Central memory CD8-positive, alpha-beta T cell (primary cell): ENCODE results near the gene WDHD1.

Experiments used
- ATAC-seq: fragments of 150-1000 bp; cut with Tn5 transposase; replicated peaks from 2 replicates; pipeline ENCODE4 v1.10.0; 2022; ENCODE audit warnings: mild to moderate bottlenecking, moderate FRiP score, moderate number of reproducible peaks; ENCODE audit not compliant: poor library complexity, severe bottlenecking; ENCODE audit errors: extremely low read depth
- DNase-seq, 2 donors: peaks; one replicate each; pipeline ENCODE4 v3.0.0; 2021; ENCODE audit warnings: low spot score in 2 of 2
- H3K27ac Mint-ChIP-seq: one replicate; pipeline ENCODE4 v1.8.0; 2022; ENCODE audit warnings: low read depth, mild to moderate bottlenecking, moderate library complexity, mixed read lengths
- H3K27me3 Mint-ChIP-seq: one replicate; pipeline ENCODE4 v1.8.0; 2022; ENCODE audit warnings: mixed read lengths
- H3K36me3 Mint-ChIP-seq: one replicate; pipeline ENCODE4 v1.8.0; 2022; ENCODE audit warnings: mild to moderate bottlenecking, moderate library complexity, mixed read lengths; ENCODE audit not compliant: insufficient read depth
- H3K4me1 Mint-ChIP-seq: one replicate; pipeline ENCODE4 v1.8.0; 2022; ENCODE audit warnings: mixed read lengths
- H3K4me3 Mint-ChIP-seq: one replicate; pipeline ENCODE4 v1.8.0; 2022; ENCODE audit warnings: mild to moderate bottlenecking, moderate library complexity, mixed read lengths
- H3K9me3 Mint-ChIP-seq: one replicate; pipeline ENCODE4 v1.8.0; 2022; ENCODE audit warnings: mixed read lengths

Gene WDHD1

DNA sequence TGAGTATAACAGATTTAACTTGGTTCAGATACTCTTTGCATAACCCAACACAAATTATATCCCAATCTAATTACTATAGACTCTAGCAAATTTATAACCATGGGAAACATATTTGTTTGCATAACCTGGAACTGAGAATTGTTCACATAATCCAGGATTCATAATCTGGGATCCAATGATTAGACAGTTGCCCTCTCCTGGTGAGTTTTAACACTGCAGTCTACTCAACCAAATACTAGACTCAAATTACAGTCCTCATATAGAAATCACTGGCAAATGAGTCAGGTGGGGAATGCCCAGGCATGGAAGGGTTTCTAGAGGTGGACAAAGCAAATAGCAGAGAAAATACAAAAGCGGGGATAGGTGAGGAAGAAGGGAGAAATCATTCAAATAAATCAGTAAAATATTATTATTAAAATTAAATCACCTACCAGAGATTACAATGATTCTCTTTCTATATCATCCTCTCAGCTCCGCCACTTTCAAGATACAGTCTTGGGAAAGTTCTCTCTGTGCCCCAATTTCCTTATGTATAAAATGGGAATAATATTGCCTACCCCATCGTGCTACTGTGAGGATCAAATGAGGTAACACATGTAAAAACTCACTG lies 133.6 kb downstream of the WDHD1 start:
- H3K27ac Mint-ChIP-seq = no peak overlapping the region

GRCh38 chr14:54891471-54892245 lies 135.2 kb downstream of the WDHD1 start:
- no peak for ATAC-seq
- Mint-ChIP-seq H3K27ac (no peak overlapping the region), H3K4me1 (peaks cover 45% of the 10 kb centered on the region), H3K4me3 (no peak overlapping the region), H3K36me3 (peaks cover 4% of the 10 kb centered on the region), H3K27me3 (no peaks in the 10 kb centered on the region), H3K9me3 (no peaks in the 10 kb centered on the region)
- DNase-seq = no peak

More for the DNA sequence above, 133.6 kb downstream of the WDHD1 start:
- Mint-ChIP-seq H3K36me3 (peaks cover 4% of the 10 kb centered on the region), H3K4me1 (peaks cover 40% of the 10 kb centered on the region), H3K9me3 (no peaks in the 10 kb centered on the region), H3K4me3 (no peak overlapping the region), H3K27me3 (no peaks in the 10 kb centered on the region)
- ATAC-seq (peak; percentile 45), DNase-seq (no peak)

DNA sequence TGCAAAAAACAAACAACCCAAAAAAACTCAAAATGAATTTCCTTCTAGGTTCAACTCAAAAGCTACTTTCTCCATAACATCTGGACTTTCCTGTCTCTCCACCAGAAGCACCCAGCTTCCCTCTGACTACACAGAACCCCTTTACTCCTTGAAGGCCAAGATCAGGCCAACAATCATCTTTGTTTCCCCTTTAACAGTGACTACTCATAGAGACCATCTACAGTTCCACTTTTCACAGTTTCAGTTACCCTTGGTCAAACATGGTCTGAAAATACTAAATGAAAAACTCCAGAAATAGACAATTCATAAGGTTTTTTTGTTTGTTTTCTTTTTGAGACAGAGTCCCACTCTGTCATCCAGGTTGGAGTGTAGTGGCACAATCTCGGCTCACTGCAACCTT lies 136.1 kb downstream of the WDHD1 start:
- Mint-ChIP-seq H3K4me3 (no peak overlapping the region), H3K4me1 (peaks cover 48% of the 10 kb centered on the region), H3K27ac (no peak overlapping the region), H3K27me3 (no peaks in the 10 kb centered on the region), H3K36me3 (peaks cover 4% of the 10 kb centered on the region), H3K9me3 (no peaks in the 10 kb centered on the region)
- no peak for ATAC-seq
- DNase-seq = no peak

DNA sequence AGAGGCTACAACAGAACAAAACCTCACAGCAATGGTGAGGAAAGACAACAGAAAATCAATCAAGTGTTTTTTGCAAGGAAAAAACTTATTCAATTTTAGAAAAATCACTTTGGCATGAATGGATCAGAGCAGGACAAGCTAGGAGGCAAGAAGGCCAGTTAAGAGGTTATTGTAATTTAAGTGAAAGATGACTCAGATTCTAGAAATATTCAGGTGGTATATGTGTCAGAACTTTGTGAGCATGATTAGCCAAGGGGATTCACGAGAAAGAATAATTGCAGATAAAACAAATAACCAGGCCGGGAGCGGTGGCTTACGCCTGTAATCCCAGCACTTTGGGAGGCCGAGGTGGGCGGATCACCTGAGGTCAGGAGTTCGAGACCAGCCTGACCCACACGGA lies 137.0 kb downstream of the WDHD1 start:
- H3K4me3 Mint-ChIP-seq = no peak overlapping the region
- DNase-seq = no peak
- ATAC-seq = no peak
- peaks cover 43% of the 10 kb centered on the region for H3K4me1 Mint-ChIP-seq
- H3K9me3 Mint-ChIP-seq = no peaks in the 10 kb centered on the region
- peaks cover 5% of the 10 kb centered on the region for H3K36me3 Mint-ChIP-seq
- H3K27ac Mint-ChIP-seq = no peak overlapping the region
- H3K27me3 Mint-ChIP-seq = no peaks in the 10 kb centered on the region
